Ammon's horn (tissue), 1 donor: ENCODE data around the gene SLC29A3.
"Not testable (repeated sequence)": the region's sequence is repeated elsewhere in the genome, so short reads cannot be mapped to it uniquely, and the experiment has no call there.

ENCODE experiments used
- DNase-seq: peaks from one replicate; pipeline ENCODE4 v3.0.0-alpha.2; 2016; ENCODE audit warnings: low spot score

The SLC29A3 gene

DNA sequence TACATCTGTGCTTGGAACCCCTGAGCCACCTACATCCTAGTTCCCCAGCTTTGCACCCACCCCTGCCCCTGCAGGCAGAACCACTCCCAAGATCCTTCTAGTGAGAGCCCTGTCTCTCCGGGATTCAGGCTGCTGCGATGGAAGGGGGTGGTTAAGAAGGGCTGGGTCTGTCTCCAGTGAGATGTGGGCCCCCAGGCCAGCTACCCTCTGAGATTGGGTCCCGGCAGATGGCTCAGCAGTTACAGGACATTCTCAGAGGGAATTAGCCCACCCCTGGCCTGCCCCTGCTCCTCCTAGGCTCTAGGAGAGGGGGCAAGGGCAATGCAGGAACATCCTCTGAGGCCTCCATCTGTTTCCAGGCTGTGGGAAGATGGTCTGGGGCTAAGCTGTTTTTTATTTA is 27.7 kb downstream of the SLC29A3 start:
- DNase-seq: no peak

- no peak for DNase-seq
Measured at GRCh38 chr10:71347587-71348395, 28.7 kb downstream of the SLC29A3 start.

GRCh38 chr10:71348850-71349249 is 29.8 kb downstream of the SLC29A3 start:
- DNase-seq: no peak

DNA sequence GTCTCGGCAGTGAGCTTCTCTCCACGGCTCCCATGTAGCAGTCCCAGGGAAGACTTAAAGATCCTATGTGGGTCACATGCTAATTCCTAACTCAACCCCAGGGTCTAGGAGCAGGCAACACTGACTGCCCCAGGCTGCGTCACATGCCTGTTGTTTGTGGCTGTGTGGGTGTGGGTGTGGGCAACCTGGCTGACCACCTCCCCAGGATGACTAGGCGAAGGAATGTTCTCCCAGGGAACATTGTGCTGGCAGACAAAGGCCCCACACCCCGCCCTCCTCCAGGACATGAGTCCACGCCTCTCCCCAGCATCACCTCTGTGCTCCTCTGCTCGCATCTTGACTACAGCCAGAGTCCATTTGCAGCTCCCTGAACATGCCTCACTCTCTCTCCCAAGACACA is 30.3 kb downstream of the SLC29A3 start:
- no peak for DNase-seq

DNA sequence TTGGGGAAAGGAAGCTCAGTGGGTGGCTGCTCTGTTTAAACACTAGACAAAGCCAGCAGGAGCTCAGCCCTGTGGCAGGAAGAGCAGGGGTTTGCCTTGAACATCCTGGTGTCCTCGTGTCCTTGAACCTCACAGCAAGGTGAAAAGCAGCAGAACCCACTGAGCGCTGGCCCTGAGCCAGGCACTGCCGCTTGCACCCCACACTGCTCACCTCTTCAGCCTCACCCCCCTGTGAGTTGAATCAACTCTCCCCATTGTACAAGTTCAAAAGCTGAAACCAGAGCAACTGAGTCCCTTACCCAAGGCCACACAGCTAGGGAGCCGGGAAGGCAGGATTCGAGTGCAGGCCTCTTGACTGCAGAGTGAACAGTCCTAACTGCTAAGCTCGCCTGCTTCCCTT is 32.0 kb downstream of the SLC29A3 start:
- no peak for DNase-seq

DNA sequence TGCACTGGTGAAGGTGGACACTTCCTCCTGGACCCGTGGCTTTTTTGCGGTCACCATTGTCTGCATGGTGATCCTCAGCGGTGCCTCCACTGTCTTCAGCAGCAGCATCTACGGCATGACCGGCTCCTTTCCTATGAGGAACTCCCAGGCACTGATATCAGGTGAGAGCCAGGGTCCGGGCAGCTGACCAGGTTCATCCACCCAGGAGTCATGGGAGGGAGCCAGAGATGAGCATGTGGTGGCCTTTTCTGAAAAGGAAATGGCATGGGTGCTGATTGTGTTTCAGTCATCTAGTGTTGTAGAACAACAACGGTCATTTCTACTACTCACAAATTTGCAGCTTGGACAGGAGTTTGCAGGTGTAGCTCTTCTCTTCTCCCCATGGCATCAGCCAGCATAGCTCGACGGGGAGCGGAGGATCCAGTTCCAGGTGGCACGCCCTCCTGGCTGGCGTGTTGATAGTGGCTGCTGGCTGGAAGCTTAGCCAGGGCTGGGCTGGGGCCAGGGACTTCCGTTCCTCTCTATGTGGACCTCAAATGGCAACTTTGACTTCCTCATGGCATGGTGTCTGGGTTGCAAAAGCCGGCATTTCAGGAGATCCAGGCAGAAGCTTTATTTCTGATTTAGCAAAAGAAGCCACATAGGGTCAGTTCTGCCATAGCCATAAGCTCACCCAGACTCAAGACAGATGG is 32.7 kb downstream of the SLC29A3 start:
- peak; percentile 66 for DNase-seq

DNA sequence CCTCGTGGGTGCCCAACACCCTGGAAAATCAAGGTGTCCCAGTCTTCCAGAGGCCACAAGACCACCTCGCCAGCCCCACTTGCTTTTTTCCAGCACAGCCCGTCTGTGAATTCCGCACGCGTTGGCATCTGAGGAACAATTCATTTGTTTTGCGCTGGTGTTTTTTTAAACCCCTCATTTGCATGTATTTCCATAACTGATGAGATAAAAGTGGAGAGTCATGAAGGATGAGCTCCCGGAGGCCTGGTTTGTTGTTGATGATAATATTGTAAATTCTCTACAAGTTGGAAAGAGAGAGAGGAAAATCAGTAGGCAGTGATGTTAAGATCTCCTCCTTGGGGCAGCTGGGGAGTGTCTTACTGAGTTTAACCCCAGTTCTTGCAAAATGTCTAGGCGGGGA is 34.6 kb downstream of the SLC29A3 start:
- no peak for DNase-seq

- no peak for DNase-seq
Measured at GRCh38 chr10:71354776-71355175, 35.7 kb downstream of the SLC29A3 start.

GRCh38 chr10:71355886-71356285 is 36.8 kb downstream of the SLC29A3 start:
- DNase-seq: no peak

- DNase-seq: no peak
Measured at GRCh38 chr10:71357792-71358265, 38.8 kb downstream of the SLC29A3 start.

DNA sequence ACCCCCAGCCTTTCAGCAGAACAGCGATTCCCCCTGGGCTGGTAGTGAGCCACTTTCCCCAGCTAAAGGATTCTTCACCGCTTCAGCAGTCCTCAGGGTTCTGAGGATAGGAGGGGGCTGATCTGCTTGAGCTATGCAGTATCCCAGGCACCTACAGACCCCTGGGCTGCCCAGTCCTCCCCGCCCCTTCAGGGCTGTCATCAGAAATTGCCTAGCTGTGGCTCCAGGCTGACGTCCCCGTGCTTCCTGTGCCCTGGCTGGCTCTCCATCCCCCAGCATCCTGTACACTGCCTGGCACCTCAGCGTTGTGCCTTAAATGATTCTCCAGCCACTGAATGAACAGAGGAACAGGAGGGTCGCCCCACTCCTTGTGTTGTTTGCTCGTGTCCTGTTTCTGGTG is 39.2 kb downstream of the SLC29A3 start:
- DNase-seq: no peak

- DNase-seq: not testable (repeated sequence)
Measured at GRCh38 chr10:71358906-71359305, 39.8 kb downstream of the SLC29A3 start.

DNA sequence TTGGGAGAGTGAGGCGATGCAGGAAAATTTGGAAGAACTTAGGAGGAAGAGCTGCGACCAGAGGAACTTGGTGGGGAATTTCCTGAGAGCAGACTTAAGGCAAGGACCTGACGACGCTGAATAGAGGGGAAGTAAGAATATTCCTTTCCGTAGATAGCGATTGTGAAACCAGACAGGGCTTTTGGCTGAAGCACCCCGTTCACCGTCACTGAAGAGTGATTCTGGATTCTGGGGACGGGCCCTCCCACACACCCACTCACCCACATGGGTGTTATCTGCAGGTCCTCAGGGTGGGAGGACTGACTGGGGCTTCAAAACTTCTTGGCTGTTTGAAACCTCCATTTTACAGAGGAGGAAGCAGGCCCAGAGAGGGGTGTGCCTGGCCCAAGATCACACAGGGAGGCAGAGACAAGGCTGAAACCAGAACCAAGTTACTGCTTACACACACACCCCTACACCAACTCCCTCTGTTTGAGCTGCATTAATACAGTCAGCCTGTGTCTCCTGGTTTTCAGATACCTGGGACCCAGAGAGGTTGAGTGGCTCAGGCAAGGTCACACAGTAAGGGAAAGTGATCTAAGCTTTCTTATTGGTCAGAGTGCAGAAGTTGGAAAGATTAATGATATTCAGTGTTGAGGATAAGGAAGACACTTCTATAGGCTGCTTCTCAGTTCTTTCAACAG is 40.4 kb downstream of the SLC29A3 start:
- peak; percentile 62 for DNase-seq

DNA sequence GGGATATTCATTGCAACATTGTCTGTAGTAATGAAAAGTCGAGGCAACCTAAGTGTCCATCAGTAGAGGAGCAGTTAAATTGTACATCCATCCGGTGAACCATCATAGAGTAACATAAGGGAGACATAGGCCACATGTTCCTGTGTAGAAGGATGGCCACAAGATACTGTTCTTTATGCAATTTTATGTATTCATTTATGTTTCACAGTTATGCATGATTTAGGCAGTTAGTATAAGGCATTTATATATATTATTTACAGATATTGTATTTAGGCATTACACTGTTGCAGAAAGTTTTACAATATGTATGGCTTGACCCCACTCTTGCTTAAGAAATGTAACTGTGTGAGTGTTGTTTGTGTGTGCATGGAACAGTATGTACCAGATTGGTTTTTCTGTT is 41.7 kb downstream of the SLC29A3 start:
- no peak for DNase-seq

DNA sequence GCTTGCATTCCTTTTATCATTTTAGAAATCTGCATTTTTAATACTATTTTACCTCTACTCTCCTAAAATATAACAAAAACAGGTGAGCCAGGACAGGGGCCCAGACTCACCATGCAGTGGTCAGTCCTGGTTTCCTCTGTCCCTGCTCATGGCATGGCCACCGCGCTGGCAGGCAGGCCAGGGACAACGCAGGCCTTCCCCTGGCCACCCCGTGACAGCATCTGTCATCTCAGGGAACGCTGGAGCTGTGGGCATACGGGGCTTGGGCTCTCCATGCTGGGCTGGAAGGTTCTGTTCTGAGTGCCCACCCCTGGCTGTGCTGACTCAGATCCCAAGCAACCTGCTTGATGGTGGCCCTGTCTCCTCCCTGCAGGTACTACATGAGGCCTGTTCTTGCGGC is 42.5 kb downstream of the SLC29A3 start:
- no peak for DNase-seq

DNA sequence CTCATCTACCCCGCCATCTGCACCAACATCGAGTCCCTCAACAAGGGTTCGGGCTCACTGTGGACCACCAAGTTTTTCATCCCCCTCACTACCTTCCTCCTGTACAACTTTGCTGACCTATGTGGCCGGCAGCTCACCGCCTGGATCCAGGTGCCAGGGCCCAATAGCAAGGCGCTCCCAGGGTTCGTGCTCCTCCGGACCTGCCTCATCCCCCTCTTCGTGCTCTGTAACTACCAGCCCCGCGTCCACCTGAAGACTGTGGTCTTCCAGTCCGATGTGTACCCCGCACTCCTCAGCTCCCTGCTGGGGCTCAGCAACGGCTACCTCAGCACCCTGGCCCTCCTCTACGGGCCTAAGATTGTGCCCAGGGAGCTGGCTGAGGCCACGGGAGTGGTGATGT is 43.1 kb downstream of the SLC29A3 start:
- DNase-seq: no peak

DNA sequence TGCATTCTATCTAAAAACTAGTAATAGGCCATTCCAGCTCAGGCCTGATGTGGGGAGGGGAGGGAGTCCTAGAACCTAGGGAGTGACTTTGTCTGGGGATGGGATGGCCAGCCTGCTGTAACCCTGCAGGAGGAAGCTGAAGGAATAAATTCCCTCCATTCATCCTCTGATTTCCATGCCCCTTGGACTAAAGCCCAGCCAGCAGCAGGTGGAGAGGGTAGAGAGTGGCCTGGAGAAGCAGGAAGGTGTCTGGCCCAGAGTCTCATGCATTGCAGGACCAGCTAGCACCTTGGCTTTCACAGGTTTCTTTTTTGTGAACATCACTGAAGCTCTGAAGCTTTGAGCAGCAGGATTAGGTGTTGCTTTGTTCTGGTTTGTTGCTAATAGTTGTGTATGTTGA is 44.9 kb downstream of the SLC29A3 start:
- DNase-seq: no peak

DNA sequence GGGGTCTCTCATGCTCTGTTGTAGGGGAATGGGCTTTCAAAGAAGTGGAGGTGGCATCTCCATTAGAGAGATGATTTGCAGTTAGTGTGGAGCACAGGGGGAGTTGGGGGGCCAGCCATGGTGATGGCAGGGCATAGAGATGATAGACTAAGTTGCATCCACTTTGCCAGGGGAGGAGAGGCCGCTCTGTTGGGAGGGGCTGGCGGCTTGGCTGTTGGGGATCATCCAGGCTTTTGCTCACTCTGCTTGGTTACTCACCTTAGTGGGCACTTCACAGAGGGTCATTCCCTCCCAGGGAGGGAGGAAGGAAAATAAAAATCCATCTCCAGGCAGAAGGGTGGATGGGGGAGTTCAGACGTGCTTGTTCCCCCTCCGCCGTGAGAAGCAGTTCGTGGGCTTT is 46.3 kb downstream of the SLC29A3 start:
- no peak for DNase-seq

DNA sequence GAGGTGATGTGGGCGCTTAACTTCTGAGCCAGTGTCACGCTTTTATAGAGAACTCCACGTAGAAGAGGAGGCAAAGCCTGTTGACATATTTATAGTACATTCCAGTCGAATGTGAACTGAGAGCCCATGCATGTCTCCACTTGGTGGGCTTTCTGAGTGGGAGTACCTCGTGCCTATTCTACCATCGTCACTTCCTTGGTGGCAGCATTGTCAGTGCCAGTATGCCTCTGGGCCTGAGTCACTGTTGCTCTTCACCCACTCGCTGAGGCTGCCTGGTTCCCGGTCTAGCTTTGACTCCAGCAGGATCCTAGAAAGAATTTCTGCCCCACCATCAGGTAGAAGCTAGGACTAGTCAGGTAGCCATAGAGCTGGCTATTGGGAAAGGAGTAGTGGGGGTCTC is 47.6 kb downstream of the SLC29A3 start:
- DNase-seq: no peak

DNA sequence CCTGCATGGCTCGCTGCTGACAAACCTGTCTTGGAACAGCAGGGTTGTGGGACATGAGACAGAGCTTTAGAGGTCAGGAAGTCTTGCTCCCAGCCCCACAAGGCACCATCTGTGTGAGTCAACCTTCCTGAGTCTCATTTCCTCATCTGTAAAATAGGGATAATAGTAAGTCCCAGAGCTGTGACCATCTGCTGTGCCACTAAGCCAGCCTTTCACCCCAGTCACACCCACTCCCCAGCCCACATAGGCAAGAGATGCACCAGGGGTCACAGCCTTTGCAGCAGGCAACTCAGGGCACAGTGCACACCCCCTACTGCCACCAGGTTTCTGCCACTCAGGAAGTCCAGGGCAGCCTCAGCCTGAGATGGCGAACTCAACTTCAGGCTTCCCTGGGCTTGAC is 48.2 kb downstream of the SLC29A3 start:
- DNase-seq: peak; percentile 31

DNA sequence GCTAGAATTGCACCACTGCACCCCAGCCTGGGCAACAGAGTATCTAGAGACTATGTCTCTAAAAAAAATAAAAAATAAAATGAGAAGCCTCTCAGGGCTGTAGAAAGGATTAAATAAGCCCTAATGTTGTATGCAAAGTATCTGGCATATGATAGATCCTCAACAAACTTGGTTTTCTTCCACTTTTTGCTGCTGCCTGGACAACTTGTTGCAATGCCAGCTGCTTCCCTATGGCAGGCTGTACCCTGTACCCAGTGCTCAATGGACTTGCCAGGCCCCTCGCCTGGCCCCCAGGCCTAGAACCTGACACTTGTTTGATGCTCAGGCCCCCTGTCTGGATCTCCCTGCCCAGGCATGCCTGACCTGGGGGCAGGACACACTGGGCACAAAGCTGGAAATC is 49.1 kb downstream of the SLC29A3 start:
- DNase-seq: no peak

- DNase-seq: no peak
Measured at GRCh38 chr10:71368643-71369042, 49.6 kb downstream of the SLC29A3 start.

DNA sequence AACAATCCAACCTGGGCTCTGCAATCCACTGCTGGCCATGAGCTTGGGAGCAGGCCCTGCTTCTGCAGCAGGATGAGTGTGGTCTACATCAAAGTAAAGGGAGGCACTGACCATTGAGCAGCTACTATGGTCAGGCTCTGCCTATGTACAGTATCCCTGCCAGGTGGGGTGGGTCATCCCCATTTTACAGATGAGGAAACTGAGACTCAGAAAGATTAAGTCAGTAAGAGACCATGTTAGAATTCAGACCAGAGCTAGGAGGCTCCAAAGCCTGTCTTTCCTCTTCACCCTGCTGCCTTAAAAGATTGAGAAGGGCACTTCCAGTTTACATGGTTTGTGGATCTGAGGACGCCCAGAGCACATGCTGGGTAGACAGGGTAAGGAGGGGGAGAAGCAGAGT is 50.5 kb downstream of the SLC29A3 start:
- DNase-seq: no peak
